HepG2 (cell line): ENCODE results near the gene ZFHX3. TPM values are rescaled to one million over a fixed set of nuclear protein-coding genes. Genes with fewer than 3 reads are reported as not detected.

Experiments used
- ATRX ChIP-seq: sonication (generic); formaldehyde crosslinking; IDR thresholded peaks from 2 replicates; pipeline ENCODE4 v1.4.0; 2020; ENCODE audit warnings: missing genetic modification reagents, borderline replicate concordance
- ETV5 ChIP-seq: IDR thresholded peaks from 2 replicates; pipeline ENCODE4 v1.6.1; 2018; ENCODE audit warnings: missing biosample characterization, missing genetic modification reagents, inconsistent platforms, borderline replicate concordance
- GFI1 ChIP-seq: sonication (generic); formaldehyde crosslinking; IDR thresholded peaks from 2 replicates; pipeline ENCODE4 v1.5.0; 2020; ENCODE audit warnings: missing genetic modification reagents, mild to moderate bottlenecking, borderline replicate concordance
- HHEX ChIP-seq: IDR thresholded peaks from 2 replicates; pipeline ENCODE4 v1.6.1; 2016; ENCODE audit warnings: control low read depth
- HMGXB3 ChIP-seq: sonication (generic); formaldehyde crosslinking; IDR thresholded peaks from 2 replicates; pipeline ENCODE4 v1.4.0; 2020; ENCODE audit warnings: missing genetic modification reagents, borderline replicate concordance
- MXD1 ChIP-seq: sonication (generic); formaldehyde crosslinking; IDR thresholded peaks from 2 replicates; pipeline ENCODE4 v1.4.0; 2020; ENCODE audit warnings: mild to moderate bottlenecking, missing genetic modification reagents
- NCOR1 ChIP-seq: fragments of 200-600 bp; sonication (generic); IDR thresholded peaks from 2 replicates; pipeline ENCODE4 v1.7.0; 2017; ENCODE audit warnings: antibody characterized with exemption, low read length, borderline replicate concordance
- POLR2AphosphoS5 ChIP-seq: IDR thresholded peaks from 2 replicates; pipeline ENCODE4 v1.6.1; 2012; ENCODE audit warnings: low read depth, low read length
- PRDM4 ChIP-seq: sonication (generic); formaldehyde crosslinking; IDR thresholded peaks from 2 replicates; pipeline ENCODE4 v1.9.0; 2021; ENCODE audit warnings: missing genetic modification reagents, borderline replicate concordance
- SSRP1 ChIP-seq: IDR thresholded peaks from 2 replicates; pipeline ENCODE4 v1.6.1; 2016; ENCODE audit warnings: control low read depth
- ZFP62 ChIP-seq: sonication (generic); formaldehyde crosslinking; IDR thresholded peaks from 2 replicates; pipeline ENCODE4 v1.4.0; 2020; ENCODE audit warnings: missing genetic modification reagents
- ZNF292 ChIP-seq: sonication (generic); formaldehyde crosslinking; IDR thresholded peaks from 2 replicates; pipeline ENCODE4 v1.8.1; 2022; ENCODE audit warnings: mild to moderate bottlenecking, low read depth, missing genetic modification reagents, borderline replicate concordance
- ZNF609 ChIP-seq: sonication (generic); formaldehyde crosslinking; IDR thresholded peaks from 2 replicates; pipeline ENCODE4 v1.4.0; 2020; ENCODE audit warnings: mild to moderate bottlenecking, missing genetic modification reagents, borderline replicate concordance
- ZNF629 ChIP-seq: sonication (generic); formaldehyde crosslinking; conservative IDR thresholded peaks from 2 replicates; pipeline ENCODE4 v1.5.0; 2020; ENCODE audit warnings: missing genetic modification reagents
- ZNF784 ChIP-seq: sonication (generic); formaldehyde crosslinking; IDR thresholded peaks from 2 replicates; pipeline ENCODE4 v1.5.1; 2020; ENCODE audit warnings: missing genetic modification reagents, mild to moderate bottlenecking, borderline replicate concordance
- polyA plus RNA-seq, 8 experiments: library from polyadenylated mRNA; depleted of rRNA in 3 of 8; stranded (reverse) in 7 of 8; unstranded in 1 of 8; fragments of >200 nt; fragmentation: Illumina TruSeq in 4 of 8; extraction: Trizol in 4 of 8; gene quantifications; 2 replicates each; pipeline versions ENCODE4 v1.2.1 to v1.2.3, GENCODE V29; 2011 to 2016; ENCODE audit warnings: low read depth in 4 of 8, missing spikeins in 1 of 8, mixed read lengths in 1 of 8; ENCODE audit not compliant: insufficient read depth in 1 of 8
- total RNA-seq, 5 experiments: library from RNA; depleted of rRNA; stranded (reverse); fragments of >200 nt; fragmentation: Illumina TruSeq; extraction: Trizol; gene quantifications; 2 replicates each; pipeline ENCODE4 v1.2.3, GENCODE V29; 2016; ENCODE audit warnings: low read depth in 1 of 5

Gene ZFHX3
- total and polyA plus RNA-seq, 2 of the 13 experiments (the other 11 are each of a cell fraction or from before 2014, with no cell fraction given) = 5.0 to 6.0 TPM

- TF ChIP-seq HMGXB3 (CRISPR knock-in tag) = no peak
- TF ChIP-seq ZFP62 = no peak
- TF ChIP-seq ATRX (CRISPR knock-in tag) = no peak
- no peak for TF ChIP-seq ZNF609 (CRISPR knock-in tag)
- no peak for TF ChIP-seq ETV5 (CRISPR knock-in tag)
- no peak for TF ChIP-seq HHEX (CRISPR knock-in tag)
- TF ChIP-seq SSRP1 (CRISPR knock-in tag) = no peak
- no peak for TF ChIP-seq ZNF292 (CRISPR knock-in tag)
- TF ChIP-seq ZNF629 (CRISPR knock-in tag) = no peak
- 0 out of 2 replicates have a peak, but pooled peaks have one; percentile 30 for TF ChIP-seq GFI1 (CRISPR knock-in tag)
- TF ChIP-seq ZNF784 (CRISPR knock-in tag) = no peak
- no peak for TF ChIP-seq PRDM4 (CRISPR knock-in tag)
- TF ChIP-seq NCOR1 = no peak
- no peak for TF ChIP-seq MXD1 (CRISPR knock-in tag)
- TF ChIP-seq POLR2AphosphoS5 = no peak
These were observed 264.1 kb downstream of the ZFHX3 start (continued) for GRCh38 chr16:72783716-72784318.
